Natural killer cell (primary cell): Measurements from ENCODE around the gene EXOC4. TPM values are rescaled to one million over a fixed set of nuclear protein-coding genes. Genes with fewer than 3 reads are reported as not detected.

Source experiments
- ATAC-seq, 3 donors: fragments of 150-1000 bp in 2 of 3; fragments of 200-7000 bp in 1 of 3; cut with Tn5 transposase; 1 replicate in 1 of 3; 2 replicates in 2 of 3; pipeline ENCODE4 v1.10.0; 2021; ENCODE audit warnings: mild to moderate bottlenecking in 2 of 3, moderate library complexity in 2 of 3
- DNase-seq, 2 donors: peaks; one replicate each; pipeline versions ENCODE4 v3.0.0 to v3.0.0-alpha.2; 2013 to 2021; ENCODE audit warnings: mixed read lengths in 1 of 2
- H3K27ac ChIP-seq: one replicate; pipeline ENCODE4 v1.5.1; 2013; ENCODE audit warnings: mild to moderate bottlenecking, low read length
- H3K27me3 ChIP-seq: one replicate; pipeline ENCODE4 v1.6.1; 2013; ENCODE audit warnings: low read length; ENCODE audit not compliant: control insufficient read depth, insufficient read depth
- H3K36me3 ChIP-seq: one replicate; pipeline ENCODE4 v1.6.1; 2013; ENCODE audit warnings: low read length; ENCODE audit not compliant: control insufficient read depth, insufficient read depth
- H3K4me1 ChIP-seq: one replicate; pipeline ENCODE4 v1.6.1; 2013; ENCODE audit warnings: low read length; ENCODE audit not compliant: control insufficient read depth, insufficient read depth
- H3K4me3 ChIP-seq: one replicate; pipeline ENCODE4 v1.5.1; 2013; ENCODE audit warnings: low read length
- H3K9me3 ChIP-seq: one replicate; pipeline ENCODE4 v1.6.1; 2013; ENCODE audit warnings: low read length; ENCODE audit not compliant: control insufficient read depth, insufficient read depth
- H3K27ac Mint-ChIP-seq, 2 donors: one replicate each; pipeline ENCODE4 v1.8.0; 2022; ENCODE audit warnings: mild to moderate bottlenecking in 2 of 2, mixed read lengths in 2 of 2, moderate library complexity in 1 of 2
- H3K27me3 Mint-ChIP-seq, 2 donors: one replicate each; pipeline ENCODE4 v1.8.0; 2022; ENCODE audit warnings: low read depth in 2 of 2, mixed read lengths in 2 of 2
- H3K36me3 Mint-ChIP-seq: one replicate; pipeline ENCODE4 v1.8.0; 2022; ENCODE audit warnings: mixed read lengths
- H3K4me1 Mint-ChIP-seq, 2 donors: one replicate each; pipeline ENCODE4 v1.8.0; 2022; ENCODE audit warnings: mixed read lengths in 2 of 2
- H3K4me3 Mint-ChIP-seq: one replicate; pipeline ENCODE4 v1.8.0; 2022; ENCODE audit warnings: mild to moderate bottlenecking, moderate library complexity, mixed read lengths
- H3K9me3 Mint-ChIP-seq, 2 donors: one replicate each; pipeline ENCODE4 v1.8.0; 2022; ENCODE audit warnings: mixed read lengths in 2 of 2
- CTCF ChIP-seq: fragments of 200-600 bp; IDR thresholded peaks from one replicate; pipeline ENCODE4 v1.8.0; 2022; ENCODE audit warnings: antibody characterized with exemption
- WGBS: methylation state at CpG from one replicate; pipeline ENCODE4 v1.1.7; 2013; ENCODE audit warnings: missing lambda C conversion rate; ENCODE audit not compliant: insufficient coverage; 5-methylcytosine and 5-hydroxymethylcytosine counted together
- intact Hi-C: fragments of 100-400 bp; cut with micrococcal nuclease; formaldehyde crosslinking; loops from one replicate; pipeline ENCODE4 v1.14.2; 2022
- total RNA-seq, 4 donors: library from RNA; stranded (reverse); fragments of 120-200 nt in 1 of 4; gene quantifications; one replicate each; pipeline versions ENCODE4 v1.2.3 to v1.2.4, GENCODE V29; 2013 to 2022

The EXOC4 gene
- total RNA-seq, 3 donors from 2014 or later (not counting 1 experiment from before 2014, with no cell fraction given): 105 to 148 (median 123) TPM

GRCh38 chr7:133477791-133478190 is 224.9 kb downstream of the EXOC4 start:
- ATAC-seq (no peak), DNase-seq (no peak)
- WGBS: 88% methylated on average over 2 of the region's 2 CpGs
- Histone ChIP-seq H3K4me3 (no peak overlapping the region), H3K27me3 (no peaks in the 10 kb centered on the region), H3K9me3 (no peaks in the 10 kb centered on the region), H3K4me1 (peaks cover 44% of the 10 kb centered on the region), H3K27ac (no peak overlapping the region), H3K36me3 (no peaks in the 10 kb centered on the region)
- Mint-ChIP-seq H3K4me3 (no peak overlapping the region), H3K9me3 (peaks cover 2 to 6% of the 10 kb centered on the region in 2 donors), H3K27me3 (no peaks in the 10 kb centered on the region), H3K4me1 (peaks cover 60% of the 10 kb centered on the region in 2 donors), H3K36me3 (peaks cover 7% of the 10 kb centered on the region), H3K27ac (peak overlapping the region; percentile 70 to 83)
- no peak for TF ChIP-seq CTCF
- intact Hi-C loops: no loop called here

GRCh38 chr7:133478591-133479135 is 225.8 kb downstream of the EXOC4 start:
- Histone ChIP-seq H3K27ac (peak overlapping the region; percentile 69), H3K36me3 (no peaks in the 10 kb centered on the region), H3K4me1 (peaks cover 48% of the 10 kb centered on the region), H3K4me3 (no peak overlapping the region), H3K27me3 (no peaks in the 10 kb centered on the region), H3K9me3 (no peaks in the 10 kb centered on the region)
- H3K9me3 Mint-ChIP-seq: peaks cover 0 to 3% of the 10 kb centered on the region in 2 donors
- peak in 1 of 3 donors; percentile 36 for ATAC-seq
- TF ChIP-seq CTCF: no peak
- peak overlapping the region; percentile 78 for H3K4me3 Mint-ChIP-seq
- peaks cover 68 to 69% of the 10 kb centered on the region in 2 donors for H3K4me1 Mint-ChIP-seq
- no peak for DNase-seq
- intact Hi-C loops: no loop called here
- no peaks in the 10 kb centered on the region for H3K27me3 Mint-ChIP-seq
- H3K27ac Mint-ChIP-seq: peak overlapping the region; percentile 70 to 83
- peaks cover 2% of the 10 kb centered on the region for H3K36me3 Mint-ChIP-seq
- 62% methylated on average over 2 of the region's 3 CpGs for WGBS

DNA sequence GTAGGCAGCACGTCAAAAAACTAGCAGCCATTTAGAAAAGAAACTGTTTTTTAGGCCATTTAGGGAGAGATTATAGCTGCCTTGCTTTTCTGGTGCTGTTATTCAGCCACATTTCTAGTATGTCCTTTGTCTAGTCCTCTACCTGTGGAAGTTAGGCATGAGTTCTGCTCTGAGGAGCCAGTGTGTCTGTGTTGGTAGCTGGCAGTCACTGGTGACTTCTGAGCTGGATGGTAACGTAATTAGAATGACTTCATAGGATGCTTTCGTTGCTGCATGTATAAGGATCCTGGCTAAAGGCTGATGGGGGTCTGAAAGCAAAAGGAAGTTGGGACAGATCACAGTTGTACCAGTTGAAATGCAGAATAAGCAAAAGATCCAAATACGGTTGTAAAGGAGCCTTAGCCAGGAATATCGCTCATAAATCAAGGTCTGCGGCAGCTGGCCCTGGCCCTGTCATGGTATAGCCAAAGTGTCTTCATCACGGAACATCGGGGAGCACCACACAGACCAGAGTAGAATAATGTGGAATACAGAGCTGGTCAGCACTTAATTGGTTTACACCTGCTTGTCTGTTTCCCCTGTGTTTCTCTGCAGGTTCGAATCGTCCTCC is 226.7 kb downstream of the EXOC4 start:
- TF ChIP-seq CTCF: no peak
- intact Hi-C loops: loop anchor here (2.0 to 10.0 kb wide), 2 partner anchors 225 to 995 kb away; partner anchors contain the start of gene EXOC4
- 89% methylated on average over 10 of the region's 10 CpGs for WGBS

More for the DNA sequence above, 226.7 kb downstream of the EXOC4 start:
- H3K4me3 Mint-ChIP-seq: peak overlapping the region; percentile 78
- DNase-seq: no peak
- no peak for ATAC-seq
- no peaks in the 10 kb centered on the region for H3K36me3 Mint-ChIP-seq
- peak overlapping the region; percentile 70 to 83 for H3K27ac Mint-ChIP-seq
- peaks cover 77% of the 10 kb centered on the region in 2 donors for H3K4me1 Mint-ChIP-seq
- peaks cover 53% of the 10 kb centered on the region for H3K4me1 ChIP-seq
- no peaks in the 10 kb centered on the region for H3K27me3 ChIP-seq
- no peaks in the 10 kb centered on the region for H3K9me3 ChIP-seq
- no peaks in the 10 kb centered on the region for H3K36me3 ChIP-seq
- no peaks in the 10 kb centered on the region for H3K27me3 Mint-ChIP-seq
- H3K9me3 Mint-ChIP-seq: no peaks in the 10 kb centered on the region
- H3K4me3 ChIP-seq: no peak overlapping the region
- H3K27ac ChIP-seq: peak overlapping the region; percentile 69
